ENCODE measurements around the gene ITFG2.

DNA sequence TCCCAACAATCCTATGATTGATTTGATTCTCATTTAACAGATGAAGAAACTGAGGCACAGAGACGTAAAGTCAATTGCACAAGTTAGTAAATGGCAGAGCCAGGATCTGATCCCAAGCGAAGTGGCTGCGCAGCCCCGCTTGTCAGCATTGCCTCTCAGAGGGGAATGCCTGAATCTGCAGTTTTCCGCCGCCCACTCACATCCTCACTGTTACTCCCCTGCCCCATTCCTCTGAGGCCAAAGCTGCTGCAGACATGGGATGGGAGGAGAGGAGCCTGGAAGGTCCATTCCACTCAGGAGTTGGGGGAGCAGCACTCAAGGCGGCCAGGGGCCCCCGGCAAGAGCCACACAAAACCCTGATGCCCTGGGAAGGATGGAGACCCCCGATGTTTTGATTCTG is 21.3 kb downstream of the ITFG2 start:
- TF ChIP-seq, protein P1, sequence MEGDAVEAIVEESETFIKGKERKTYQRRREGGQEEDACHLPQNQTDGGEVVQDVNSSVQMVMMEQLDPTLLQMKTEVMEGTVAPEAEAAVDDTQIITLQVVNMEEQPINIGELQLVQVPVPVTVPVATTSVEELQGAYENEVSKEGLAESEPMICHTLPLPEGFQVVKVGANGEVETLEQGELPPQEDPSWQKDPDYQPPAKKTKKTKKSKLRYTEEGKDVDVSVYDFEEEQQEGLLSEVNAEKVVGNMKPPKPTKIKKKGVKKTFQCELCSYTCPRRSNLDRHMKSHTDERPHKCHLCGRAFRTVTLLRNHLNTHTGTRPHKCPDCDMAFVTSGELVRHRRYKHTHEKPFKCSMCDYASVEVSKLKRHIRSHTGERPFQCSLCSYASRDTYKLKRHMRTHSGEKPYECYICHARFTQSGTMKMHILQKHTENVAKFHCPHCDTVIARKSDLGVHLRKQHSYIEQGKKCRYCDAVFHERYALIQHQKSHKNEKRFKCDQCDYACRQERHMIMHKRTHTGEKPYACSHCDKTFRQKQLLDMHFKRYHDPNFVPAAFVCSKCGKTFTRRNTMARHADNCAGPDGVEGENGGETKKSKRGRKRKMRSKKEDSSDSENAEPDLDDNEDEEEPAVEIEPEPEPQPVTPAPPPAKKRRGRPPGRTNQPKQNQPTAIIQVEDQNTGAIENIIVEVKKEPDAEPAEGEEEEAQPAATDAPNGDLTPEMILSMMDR (IDR thresholded peaks at IDR 0.05; ENCODE audit: low read length): no peak
- no peak for TF ChIP-seq EZH2phosphoT487 (IDR thresholded peaks at IDR 0.05; ENCODE audit: low read length)

All from MM.1S (cell line).